OCI-LY1 (cell line): ENCODE measurements around the gene SS18L1.

ENCODE experiments used
- H2AFZ ChIP-seq: fragments of 200-600 bp; sonication (generic), shearing (Covaris generic); 2 replicates; pipeline ENCODE4 v1.6.0; 2014; ENCODE audit warnings: antibody characterized with exemption, mild to moderate bottlenecking, low read length
- H3F3A ChIP-seq: fragments of 200-600 bp; sonication (generic), shearing (Covaris generic); 2 replicates; pipeline ENCODE4 v1.6.0; 2014; ENCODE audit warnings: mild to moderate bottlenecking, antibody characterized with exemption, low read length, moderate library complexity; ENCODE audit not compliant: insufficient read depth
- H3K27ac ChIP-seq: fragments of 200-600 bp; sonication (generic); 2 replicates; pipeline ENCODE4 v1.5.1; 2014; ENCODE audit warnings: low read length, mixed run types, mild to moderate bottlenecking, low read depth; ENCODE audit not compliant: poor library complexity, severe bottlenecking
- H3K27me3 ChIP-seq: fragments of 200-600 bp; sonication (generic); 2 replicates; pipeline ENCODE4 v1.6.0; 2014; ENCODE audit warnings: antibody characterized with exemption, mild to moderate bottlenecking, low read length, moderate library complexity; ENCODE audit not compliant: insufficient read depth
- H3K36me3 ChIP-seq: fragments of 200-600 bp; sonication (generic); 2 replicates; pipeline ENCODE4 v1.6.1; 2014; ENCODE audit warnings: mild to moderate bottlenecking, antibody characterized with exemption, low read length, moderate library complexity, mixed read lengths; ENCODE audit not compliant: insufficient read depth
- H3K4me1 ChIP-seq: fragments of 200-600 bp; sonication (generic); 2 replicates; pipeline ENCODE4 v1.5.1; 2014; ENCODE audit warnings: mild to moderate bottlenecking, low read length, moderate library complexity; ENCODE audit not compliant: insufficient read depth, severe bottlenecking
- H3K4me2 ChIP-seq: fragments of 200-600 bp; sonication (generic), shearing (Covaris generic); 2 replicates; pipeline ENCODE4 v1.6.1; 2014; ENCODE audit warnings: low read length
- H3K4me3 ChIP-seq: fragments of 200-600 bp; sonication (generic); 2 replicates; pipeline ENCODE4 v1.5.1; 2014; ENCODE audit warnings: low read length, low read depth, mild to moderate bottlenecking, mixed read lengths; ENCODE audit not compliant: poor library complexity, severe bottlenecking
- H3K79me2 ChIP-seq: fragments of 200-600 bp; shearing (Covaris generic); 2 replicates; pipeline ENCODE4 v1.6.1; 2016; ENCODE audit warnings: mixed run types, low read length, mixed read lengths; ENCODE audit not compliant: insufficient read depth
- H3K9ac ChIP-seq: fragments of 200-600 bp; sonication (generic), shearing (Covaris generic); 2 replicates; pipeline ENCODE4 v1.6.1; 2014; ENCODE audit warnings: mild to moderate bottlenecking, low read length, mixed read lengths
- H3K9me2 ChIP-seq: fragments of 200-600 bp; sonication (generic), shearing (Covaris generic); 2 replicates; pipeline ENCODE4 v1.6.1; 2014; ENCODE audit warnings: low read depth, mild to moderate bottlenecking, low read length, mixed read lengths
- H3K9me3 ChIP-seq: fragments of 200-600 bp; shearing (Covaris generic); 2 replicates; pipeline ENCODE4 v1.6.1; 2014; ENCODE audit warnings: low read length, mixed read lengths
- H4K20me1 ChIP-seq: fragments of 200-600 bp; sonication (generic), shearing (Covaris generic); 2 replicates; pipeline ENCODE4 v1.6.0; 2016; ENCODE audit warnings: mild to moderate bottlenecking, low read length; ENCODE audit not compliant: insufficient read depth
- EZH2 ChIP-seq: fragments of 200-600 bp; sonication (generic), shearing (Covaris generic); IDR thresholded peaks from 2 replicates; pipeline ENCODE4 v1.8.0; 2017; ENCODE audit warnings: borderline replicate concordance, mixed run types, mild to moderate bottlenecking, antibody characterized with exemption, low read length, moderate library complexity, mixed read lengths
- TF ChIP-seq, protein P1 (sequence below): fragments of 200-600 bp; sonication (generic), shearing (Covaris generic); IDR thresholded peaks from 2 replicates; pipeline ENCODE4 v1.5.1; 2017; ENCODE audit warnings: mild to moderate bottlenecking, antibody characterized with exemption, low read length, moderate library complexity, mixed read lengths

SS18L1 gene

DNA sequence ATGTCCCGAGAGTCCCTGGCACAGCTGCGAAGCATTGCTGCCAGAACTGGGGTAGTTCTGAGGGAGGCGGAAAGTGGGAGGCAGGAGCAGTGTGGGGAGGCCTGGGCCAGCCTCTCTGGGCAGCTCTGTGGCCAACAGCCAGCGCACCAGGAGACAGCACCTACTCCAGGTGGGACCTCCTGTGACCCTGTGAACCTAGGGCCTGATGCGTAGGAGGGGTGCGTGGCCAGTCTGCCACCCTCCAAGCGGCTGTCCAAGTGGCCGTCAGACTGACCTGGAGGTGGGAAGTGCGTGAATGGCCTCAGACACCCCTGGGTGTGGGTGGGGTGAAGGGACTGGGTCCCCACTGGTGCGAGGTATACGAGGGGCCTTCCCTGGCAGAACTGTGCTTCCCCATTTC lies 15.5 kb downstream of the SS18L1 start:
- no peak for TF ChIP-seq EZH2
- TF ChIP-seq, protein P1, sequence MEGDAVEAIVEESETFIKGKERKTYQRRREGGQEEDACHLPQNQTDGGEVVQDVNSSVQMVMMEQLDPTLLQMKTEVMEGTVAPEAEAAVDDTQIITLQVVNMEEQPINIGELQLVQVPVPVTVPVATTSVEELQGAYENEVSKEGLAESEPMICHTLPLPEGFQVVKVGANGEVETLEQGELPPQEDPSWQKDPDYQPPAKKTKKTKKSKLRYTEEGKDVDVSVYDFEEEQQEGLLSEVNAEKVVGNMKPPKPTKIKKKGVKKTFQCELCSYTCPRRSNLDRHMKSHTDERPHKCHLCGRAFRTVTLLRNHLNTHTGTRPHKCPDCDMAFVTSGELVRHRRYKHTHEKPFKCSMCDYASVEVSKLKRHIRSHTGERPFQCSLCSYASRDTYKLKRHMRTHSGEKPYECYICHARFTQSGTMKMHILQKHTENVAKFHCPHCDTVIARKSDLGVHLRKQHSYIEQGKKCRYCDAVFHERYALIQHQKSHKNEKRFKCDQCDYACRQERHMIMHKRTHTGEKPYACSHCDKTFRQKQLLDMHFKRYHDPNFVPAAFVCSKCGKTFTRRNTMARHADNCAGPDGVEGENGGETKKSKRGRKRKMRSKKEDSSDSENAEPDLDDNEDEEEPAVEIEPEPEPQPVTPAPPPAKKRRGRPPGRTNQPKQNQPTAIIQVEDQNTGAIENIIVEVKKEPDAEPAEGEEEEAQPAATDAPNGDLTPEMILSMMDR: no peak
- Histone ChIP-seq H3K9ac (no peak overlapping the region), H3K9me3 (no peaks in the 10 kb centered on the region), H3K27me3 (no peaks in the 10 kb centered on the region), H3K36me3 (peaks cover 7% of the 10 kb centered on the region), H3K79me2 (no peaks in the 10 kb centered on the region), H2AFZ (no peak overlapping the region), H3K9me2 (no peaks in the 10 kb centered on the region), H4K20me1 (no peaks in the 10 kb centered on the region), H3K4me2 (no peak overlapping the region), H3K27ac (no peak overlapping the region), H3K4me1 (peaks cover 3% of the 10 kb centered on the region), H3K4me3 (no peak overlapping the region), H3F3A (no peaks in the 10 kb centered on the region)

DNA sequence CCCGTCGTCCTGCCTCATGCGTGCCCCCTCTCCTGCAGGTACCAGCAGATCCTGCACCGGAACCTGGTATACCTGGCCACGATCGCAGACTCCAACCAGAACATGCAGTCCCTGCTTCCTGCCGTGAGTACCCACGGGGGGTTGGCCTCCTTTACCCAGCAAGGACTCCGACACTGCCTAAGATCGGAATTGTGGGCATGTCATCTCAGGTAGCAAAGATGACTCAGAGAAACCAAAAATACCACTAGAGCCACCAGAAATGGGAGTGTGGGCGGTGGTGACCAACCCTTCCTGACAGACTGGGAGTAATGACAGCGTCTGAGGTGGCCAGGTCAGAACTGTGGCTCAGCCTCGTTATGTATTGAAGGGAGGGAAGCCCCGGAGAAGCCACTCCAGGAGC lies 16.3 kb downstream of the SS18L1 start:
- TF ChIP-seq EZH2: no peak
- TF ChIP-seq, protein P1: no peak
- Histone ChIP-seq H3K27me3 (no peaks in the 10 kb centered on the region), H3F3A (no peaks in the 10 kb centered on the region), H3K4me1 (peaks cover 3% of the 10 kb centered on the region), H3K36me3 (peaks cover 3% of the 10 kb centered on the region), H3K9me2 (no peaks in the 10 kb centered on the region), H3K9ac (no peak overlapping the region), H2AFZ (no peak overlapping the region), H4K20me1 (no peaks in the 10 kb centered on the region), H3K79me2 (no peaks in the 10 kb centered on the region), H3K27ac (no peak overlapping the region), H3K4me2 (no peak overlapping the region), H3K9me3 (no peaks in the 10 kb centered on the region), H3K4me3 (no peak overlapping the region)

DNA sequence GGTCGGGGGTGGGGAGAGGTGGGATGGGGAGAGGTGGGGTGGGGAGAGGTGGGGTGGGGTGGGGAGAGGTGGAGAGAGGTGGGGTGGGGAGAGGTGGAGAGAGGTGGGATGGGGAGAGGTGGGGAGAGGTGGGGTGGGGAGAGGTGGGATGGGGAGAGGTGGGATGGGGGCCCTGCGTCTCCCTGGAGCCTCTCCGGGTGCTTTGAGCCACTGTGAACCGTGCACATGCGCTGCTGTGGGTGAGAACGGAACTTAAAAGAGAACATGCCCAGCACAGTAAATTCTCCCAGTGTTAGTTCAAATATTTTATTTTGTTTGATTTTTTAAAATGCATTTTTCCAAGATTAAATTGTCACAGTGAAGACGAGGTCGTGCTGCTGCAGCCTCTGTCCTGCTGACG lies 16.7 kb downstream of the SS18L1 start:
- no peak overlapping the region for H3K4me3 ChIP-seq
- no peaks in the 10 kb centered on the region for H3F3A ChIP-seq
- no peaks in the 10 kb centered on the region for H3K79me2 ChIP-seq
- H4K20me1 ChIP-seq: no peaks in the 10 kb centered on the region
- peaks cover 3% of the 10 kb centered on the region; the same call in 1 of the 2 replicates for H3K36me3 ChIP-seq
- H3K9me3 ChIP-seq: no peaks in the 10 kb centered on the region
- no peak overlapping the region for H3K9ac ChIP-seq
- no peaks in the 10 kb centered on the region for H3K27me3 ChIP-seq
- H3K9me2 ChIP-seq: no peaks in the 10 kb centered on the region
- peaks cover 3% of the 10 kb centered on the region for H3K4me1 ChIP-seq
- H3K4me2 ChIP-seq: no peak overlapping the region
- no peak overlapping the region for H2AFZ ChIP-seq
- H3K27ac ChIP-seq: no peak overlapping the region
- TF ChIP-seq, protein P1: no peak
- no peak for TF ChIP-seq EZH2
